Astrocyte (in vitro differentiated cells and primary cell): ENCODE data around the gene STX10. TPM values are rescaled to one million over a fixed set of nuclear protein-coding genes. Genes with fewer than 3 reads are reported as not detected.

ENCODE experiments used
- DNase-seq: peaks from one replicate; pipeline ENCODE4 v3.0.0-alpha.2; 2010; ENCODE audit warnings: low read depth
- FAIRE-seq: peaks from 2 replicates; lab custom pipeline; 2011; peaks lifted over from hg19 to GRCh38; lab: Jason Lieb, UNC
- H2AFZ ChIP-seq: 2 replicates; pipeline ENCODE4 v1.6.0; 2012; ENCODE audit warnings: low read depth, low read length, inconsistent platforms
- H3K27ac ChIP-seq: 2 replicates; pipeline ENCODE4 v1.5.1; 2011; ENCODE audit warnings: low read depth, low read length, inconsistent platforms
- H3K27me3 ChIP-seq: 2 replicates; pipeline ENCODE4 v1.6.0; 2011; ENCODE audit warnings: low read length, inconsistent platforms; ENCODE audit not compliant: insufficient read depth
- H3K36me3 ChIP-seq: 2 replicates; pipeline ENCODE4 v1.5.1; 2011; ENCODE audit warnings: low read length, inconsistent platforms; ENCODE audit not compliant: insufficient read depth
- H3K4me1 ChIP-seq: 2 replicates; pipeline ENCODE4 v1.5.1; 2011; ENCODE audit warnings: low read length, inconsistent platforms; ENCODE audit not compliant: insufficient read depth
- H3K4me2 ChIP-seq: 2 replicates; pipeline ENCODE4 v1.6.0; 2012; ENCODE audit warnings: low read length, inconsistent platforms
- H3K4me3 ChIP-seq: 2 replicates; pipeline ENCODE4 v1.5.1; 2011; ENCODE audit warnings: low read depth, mild to moderate bottlenecking, low read length, inconsistent platforms; ENCODE audit not compliant: insufficient read depth
- H3K79me2 ChIP-seq: 2 replicates; pipeline ENCODE4 v1.6.0; 2012; ENCODE audit warnings: mild to moderate bottlenecking, low read length, inconsistent platforms; ENCODE audit not compliant: insufficient read depth
- H3K9ac ChIP-seq: 2 replicates; pipeline ENCODE4 v1.6.0; 2012; ENCODE audit warnings: mild to moderate bottlenecking, low read length, inconsistent platforms
- H3K9me3 ChIP-seq: 2 replicates; pipeline ENCODE4 v1.5.1; 2012; ENCODE audit warnings: low read depth, mild to moderate bottlenecking, low read length, inconsistent platforms; ENCODE audit not compliant: insufficient read depth
- H4K20me1 ChIP-seq: 2 replicates; pipeline ENCODE4 v1.6.0; 2012; ENCODE audit warnings: low read length, inconsistent platforms; ENCODE audit not compliant: insufficient read depth
- H3K27ac Mint-ChIP-seq: one replicate; pipeline ENCODE4 v1.8.0; 2021; ENCODE audit warnings: mild to moderate bottlenecking, mixed read lengths; ENCODE audit not compliant: unreplicated experiment
- H3K27me3 Mint-ChIP-seq: one replicate; pipeline ENCODE4 v1.8.0; 2021; ENCODE audit warnings: low read depth, mixed read lengths; ENCODE audit not compliant: unreplicated experiment
- H3K36me3 Mint-ChIP-seq: one replicate; pipeline ENCODE4 v1.8.0; 2021; ENCODE audit warnings: low read depth, mixed read lengths; ENCODE audit not compliant: unreplicated experiment
- H3K4me1 Mint-ChIP-seq: one replicate; pipeline ENCODE4 v1.8.0; 2021; ENCODE audit warnings: low read depth, mixed read lengths; ENCODE audit not compliant: unreplicated experiment
- H3K4me3 Mint-ChIP-seq: one replicate; pipeline ENCODE4 v1.8.0; 2021; ENCODE audit warnings: mild to moderate bottlenecking, moderate library complexity, mixed read lengths; ENCODE audit not compliant: unreplicated experiment
- H3K9me3 Mint-ChIP-seq: one replicate; pipeline ENCODE4 v1.8.0; 2021; ENCODE audit warnings: mild to moderate bottlenecking, mixed read lengths; ENCODE audit not compliant: unreplicated experiment
- CTCF ChIP-seq: IDR thresholded peaks from 2 replicates; pipeline ENCODE4 v1.5.1; 2011; ENCODE audit warnings: low read depth, mild to moderate bottlenecking, inconsistent platforms, low read length, moderate library complexity; ENCODE audit not compliant: insufficient read depth
- EZH2 ChIP-seq: IDR thresholded peaks from 2 replicates; pipeline ENCODE4 v1.6.1; 2012; ENCODE audit warnings: mild to moderate bottlenecking, low read length, inconsistent platforms; ENCODE audit not compliant: insufficient read depth
- total RNA-seq: library from RNA; stranded (reverse); gene quantifications from 2 replicates; pipeline ENCODE4 v1.2.1, GENCODE V29; 2021

The STX10 gene
- total RNA-seq, 1 donor from 2014 or later = 39.7 TPM

GRCh38 chr19:13165162-13165997 lies 15.2 kb upstream of the STX10 start:
- H3K36me3 Mint-ChIP-seq = no peaks in the 10 kb centered on the region
- peaks cover 33% of the 10 kb centered on the region for H3K4me1 Mint-ChIP-seq
- Histone ChIP-seq H2AFZ (peak overlapping the region; percentile 72), H3K9me3 (no peaks in the 10 kb centered on the region), H3K9ac (peak overlapping the region; percentile 70), H4K20me1 (no peaks in the 10 kb centered on the region), H3K27ac (peak overlapping the region; percentile 90), H3K4me3 (no peak overlapping the region), H3K4me1 (peaks cover 60% of the 10 kb centered on the region), H3K36me3 (no peaks in the 10 kb centered on the region), H3K4me2 (peak overlapping the region; percentile 83), H3K79me2 (peaks cover 2% of the 10 kb centered on the region), H3K27me3 (no peaks in the 10 kb centered on the region)
- H3K4me3 Mint-ChIP-seq = peak overlapping the region; percentile 34
- no peak for TF ChIP-seq EZH2
- TF ChIP-seq CTCF = no peak
- no peaks in the 10 kb centered on the region for H3K9me3 Mint-ChIP-seq
- no peaks in the 10 kb centered on the region for H3K27me3 Mint-ChIP-seq
- no peak for DNase-seq
- no peak for FAIRE-seq
- H3K27ac Mint-ChIP-seq = peak overlapping the region; percentile 99

GRCh38 chr19:13164343-13165161 lies 14.4 kb upstream of the STX10 start:
- Histone ChIP-seq H3K9ac (peak overlapping the region; percentile 70), H3K36me3 (no peaks in the 10 kb centered on the region), H3K27ac (peak overlapping the region; percentile 90), H3K9me3 (no peaks in the 10 kb centered on the region), H3K79me2 (peaks cover 2% of the 10 kb centered on the region), H3K4me3 (peak overlapping the region; percentile 32), H4K20me1 (no peaks in the 10 kb centered on the region), H3K4me2 (peak overlapping the region; percentile 83), H2AFZ (peak overlapping the region; percentile 72), H3K4me1 (peaks cover 53% of the 10 kb centered on the region), H3K27me3 (no peaks in the 10 kb centered on the region)
- peaks cover 32% of the 10 kb centered on the region for H3K4me1 Mint-ChIP-seq
- no peaks in the 10 kb centered on the region for H3K27me3 Mint-ChIP-seq
- no peak for DNase-seq
- H3K9me3 Mint-ChIP-seq = no peaks in the 10 kb centered on the region
- peak overlapping the region; percentile 69 for H3K4me3 Mint-ChIP-seq
- no peaks in the 10 kb centered on the region for H3K36me3 Mint-ChIP-seq
- FAIRE-seq = no peak
- H3K27ac Mint-ChIP-seq = peak overlapping the region; percentile 99
- TF ChIP-seq CTCF (no peak), EZH2 (no peak)
